LNCaP clone FGC (cell line): ENCODE results near the gene NOD2.

Experiments used
- DNase-seq: peaks from one replicate; pipeline ENCODE4 v3.0.0-alpha.2; 2011; ENCODE audit warnings: low read depth
- H3K4me3 ChIP-seq: 2 replicates; pipeline ENCODE4 v1.5.1; 2011; ENCODE audit warnings: mild to moderate bottlenecking, low read depth, low read length, control low read depth
- TF ChIP-seq, protein P1 (sequence below): IDR thresholded peaks from 2 replicates; pipeline ENCODE4 v1.5.1; 2012; ENCODE audit warnings: mild to moderate bottlenecking; ENCODE audit not compliant: control insufficient read depth, insufficient read depth; ENCODE audit errors: extremely low read depth

NOD2 gene

DNA sequence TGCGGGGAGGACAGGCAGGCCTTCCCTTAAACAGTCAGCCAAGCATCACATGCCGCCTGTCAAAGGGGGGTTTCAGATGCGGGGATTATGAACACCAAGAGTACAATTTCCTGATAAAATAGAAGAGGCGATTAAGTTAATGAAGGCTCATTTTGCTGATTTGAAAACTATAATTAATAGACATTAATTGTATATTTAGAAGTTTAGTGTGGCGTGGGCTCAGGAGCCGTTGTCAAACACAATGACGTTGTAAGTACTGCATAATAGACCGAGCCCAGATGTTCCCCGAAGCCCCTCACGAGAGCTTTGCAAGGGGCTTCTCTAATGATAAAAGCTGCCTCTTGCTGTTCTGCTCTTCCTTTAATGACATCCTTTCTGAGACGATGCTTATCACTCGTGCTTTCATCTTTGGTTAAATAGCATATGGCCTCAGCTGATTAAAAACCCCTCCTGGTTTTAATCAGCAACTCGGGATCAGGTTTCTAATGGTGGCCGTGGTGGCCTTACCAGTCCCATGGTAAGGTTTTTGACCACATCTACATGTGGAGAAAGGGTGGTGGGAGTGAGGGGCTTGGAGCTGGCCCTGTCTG, 40.5 kb upstream of the NOD2 start:
- DNase-seq = no peak
- TF ChIP-seq, protein P1, sequence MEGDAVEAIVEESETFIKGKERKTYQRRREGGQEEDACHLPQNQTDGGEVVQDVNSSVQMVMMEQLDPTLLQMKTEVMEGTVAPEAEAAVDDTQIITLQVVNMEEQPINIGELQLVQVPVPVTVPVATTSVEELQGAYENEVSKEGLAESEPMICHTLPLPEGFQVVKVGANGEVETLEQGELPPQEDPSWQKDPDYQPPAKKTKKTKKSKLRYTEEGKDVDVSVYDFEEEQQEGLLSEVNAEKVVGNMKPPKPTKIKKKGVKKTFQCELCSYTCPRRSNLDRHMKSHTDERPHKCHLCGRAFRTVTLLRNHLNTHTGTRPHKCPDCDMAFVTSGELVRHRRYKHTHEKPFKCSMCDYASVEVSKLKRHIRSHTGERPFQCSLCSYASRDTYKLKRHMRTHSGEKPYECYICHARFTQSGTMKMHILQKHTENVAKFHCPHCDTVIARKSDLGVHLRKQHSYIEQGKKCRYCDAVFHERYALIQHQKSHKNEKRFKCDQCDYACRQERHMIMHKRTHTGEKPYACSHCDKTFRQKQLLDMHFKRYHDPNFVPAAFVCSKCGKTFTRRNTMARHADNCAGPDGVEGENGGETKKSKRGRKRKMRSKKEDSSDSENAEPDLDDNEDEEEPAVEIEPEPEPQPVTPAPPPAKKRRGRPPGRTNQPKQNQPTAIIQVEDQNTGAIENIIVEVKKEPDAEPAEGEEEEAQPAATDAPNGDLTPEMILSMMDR = no peak
- no peak overlapping the region for H3K4me3 ChIP-seq

DNA sequence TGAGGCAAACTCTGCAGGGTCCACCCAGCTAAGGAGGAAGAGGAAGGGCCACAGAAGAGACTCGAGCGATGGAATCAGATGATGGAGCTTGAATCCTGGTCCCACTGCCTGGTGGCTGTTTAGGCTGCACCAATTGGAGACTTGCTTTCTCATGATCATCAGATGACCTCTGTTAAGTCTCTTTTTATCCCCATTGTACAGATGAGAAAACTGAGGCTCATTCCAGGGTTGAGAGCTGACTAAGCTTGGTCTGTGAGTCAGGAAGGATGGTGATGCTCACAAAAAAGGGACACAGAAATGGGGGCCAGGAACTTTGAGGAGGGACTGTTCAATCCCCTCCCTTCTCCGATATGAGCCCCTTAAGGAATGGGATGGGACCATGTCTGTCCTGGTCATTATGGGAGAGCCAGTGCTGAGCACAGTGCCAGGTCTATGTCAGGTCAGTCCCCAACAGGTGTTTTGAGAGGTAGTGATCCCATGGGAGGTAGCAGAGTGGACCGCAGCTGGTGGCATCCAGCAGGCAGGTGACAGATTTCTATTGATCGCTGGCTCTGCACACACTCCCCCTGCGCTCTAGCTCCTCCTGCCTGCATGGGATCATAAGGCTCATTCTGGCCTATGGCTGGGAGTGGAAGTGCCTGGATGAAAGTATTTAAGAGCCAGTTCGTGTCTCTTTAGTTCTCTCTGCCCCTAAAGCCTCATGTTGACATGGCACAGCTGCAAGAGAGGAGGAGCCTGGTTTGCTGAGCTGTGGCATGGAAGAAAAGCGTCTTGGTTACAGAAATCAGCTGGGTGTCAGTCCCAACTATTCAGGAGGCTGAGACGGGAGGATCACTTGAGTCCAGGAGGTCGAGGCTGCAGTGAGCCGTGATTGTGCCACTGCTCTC, 39.5 kb upstream of the NOD2 start:
- DNase-seq = no peak
- no peak overlapping the region for H3K4me3 ChIP-seq
- TF ChIP-seq, protein P1 = no peak

DNA sequence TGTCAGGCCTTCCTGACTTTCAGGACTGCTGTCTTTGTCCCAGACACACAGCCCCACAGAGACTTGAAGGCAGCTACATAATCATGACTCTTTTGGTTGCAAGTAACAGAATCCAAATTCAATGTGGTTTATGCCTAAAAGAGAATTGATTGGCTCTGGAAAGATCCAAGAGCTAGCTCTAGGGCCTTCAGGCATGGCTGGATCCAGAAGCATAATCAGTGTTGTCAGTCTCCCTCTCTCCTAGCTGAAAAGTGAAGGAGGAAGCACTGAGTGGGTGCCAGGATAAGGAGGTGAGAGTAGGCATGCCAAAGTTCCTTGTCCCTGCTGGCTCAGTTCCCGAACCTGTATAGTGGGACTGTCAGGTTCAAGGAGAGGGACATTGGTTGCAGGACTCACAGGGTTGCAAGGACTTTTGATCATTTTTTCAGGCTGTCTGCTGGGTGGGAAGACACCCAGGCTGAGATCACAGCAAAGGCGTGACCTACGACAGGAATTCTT, 37.8 kb upstream of the NOD2 start:
- TF ChIP-seq, protein P1 = no peak
- H3K4me3 ChIP-seq = no peak overlapping the region
- no peak for DNase-seq

DNA sequence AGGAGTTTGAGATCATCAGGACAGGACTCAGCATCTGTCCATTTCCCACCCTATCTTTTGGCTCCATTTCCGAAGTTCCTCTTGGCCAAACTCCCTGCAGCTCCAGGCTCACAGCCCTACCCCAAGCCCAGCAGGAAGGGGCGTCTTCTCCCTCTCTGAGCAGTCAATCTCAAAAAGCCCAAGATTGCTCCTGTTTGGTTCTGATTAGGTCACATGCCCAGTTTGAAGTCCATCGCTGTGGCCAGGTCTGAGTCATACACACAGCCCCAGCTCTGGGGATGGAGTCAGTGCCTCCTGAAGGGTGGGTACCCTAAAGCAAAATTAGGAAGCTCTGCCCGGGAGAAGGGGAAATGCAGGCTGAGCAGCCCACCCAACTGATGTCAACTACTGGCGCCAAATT, 36.2 kb upstream of the NOD2 start:
- DNase-seq = no peak
- TF ChIP-seq, protein P1 = no peak

DNA sequence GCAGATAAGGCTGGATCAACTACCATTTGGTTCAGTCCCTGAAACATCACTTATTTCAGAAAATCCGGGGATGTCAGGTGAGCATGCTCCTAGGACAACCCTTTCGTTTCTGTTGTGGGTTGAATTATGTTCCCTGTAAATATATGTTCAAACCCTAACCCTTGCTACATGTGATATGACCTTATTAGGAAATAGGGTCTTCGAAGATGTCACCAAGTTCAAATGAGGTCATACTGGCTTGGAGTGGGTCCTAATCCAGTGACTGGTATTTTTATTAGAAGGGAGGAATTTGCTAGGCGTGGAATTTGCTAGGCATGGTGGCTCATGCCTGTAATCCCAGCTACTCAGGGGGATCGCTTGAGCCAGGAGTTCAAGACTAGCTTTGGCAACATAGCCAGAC, 33.6 kb upstream of the NOD2 start:
- no peak overlapping the region for H3K4me3 ChIP-seq
- TF ChIP-seq, protein P1 = no peak
- DNase-seq = no peak

More for the DNA sequence above, 36.2 kb upstream of the NOD2 start:
- no peak overlapping the region for H3K4me3 ChIP-seq

DNA sequence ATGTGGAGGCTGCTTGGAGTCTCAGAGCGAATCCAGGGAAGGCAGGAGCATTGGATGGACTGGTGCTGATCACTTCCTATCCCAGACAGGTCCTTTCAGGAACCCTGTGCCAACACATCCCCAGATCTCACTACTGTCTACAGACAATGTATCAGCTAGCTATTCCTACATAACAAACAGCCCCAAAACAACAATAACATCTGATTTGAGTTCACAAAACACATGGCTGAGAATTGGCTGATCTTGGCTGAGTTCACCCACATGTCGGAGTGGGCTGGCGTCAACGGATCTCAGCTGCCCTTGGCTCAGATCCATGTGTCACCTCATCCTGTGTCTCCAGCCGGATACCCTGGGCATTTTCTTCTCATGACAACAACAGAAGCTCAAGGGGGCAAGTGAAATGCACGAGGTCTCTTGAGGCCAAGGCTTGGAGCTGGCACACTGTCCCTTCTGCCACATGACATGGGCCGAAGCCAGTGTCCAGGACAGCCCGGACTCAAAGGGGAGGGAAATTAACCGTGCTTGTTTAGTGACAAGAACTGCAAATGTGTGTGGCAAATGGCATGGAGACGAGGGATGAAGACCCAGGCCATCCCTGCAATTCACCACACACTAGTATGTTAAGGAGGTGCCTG, 31.0 kb upstream of the NOD2 start:
- DNase-seq = no peak
- TF ChIP-seq, protein P1 = no peak
- H3K4me3 ChIP-seq = no peak overlapping the region
